ENCODE results near the gene KRTAP9-3.
"Not testable (repeated sequence)": the region's sequence is repeated elsewhere in the genome, so short reads cannot be mapped to it uniquely, and the experiment has no call there.

- not testable (repeated sequence) for TF ChIP-seq CTCF, POLR2A (IDR thresholded peaks at IDR 0.05)
Measured at GRCh38 chr17:41249637-41250240, 17.5 kb downstream of the KRTAP9-3 start, which contains the start of gene KRTAP9-4.
